RWPE1 (cell line): ENCODE data around the gene MRPS11.
A peak's percentile ranks its signal among the peaks of the same experiment; 100 is the strongest.
"Not testable (repeated sequence)": the region's sequence is repeated elsewhere in the genome, so short reads cannot be mapped to it uniquely, and the experiment has no call there.

Experiments used
- CTCF ChIA-PET: fragments of 350-600 bp; sonication (Branson Sonifier 250); formaldehyde crosslinking; extraction: SDS; loops from one replicate; lab custom pipeline; 2021; lab: Yijun Ruan, JAX
- POLR2A ChIA-PET: fragments of 400-600 bp; formaldehyde crosslinking; extraction: SDS; loops from one replicate; lab custom pipeline; 2020; ENCODE audit warnings: antibody characterized with exemption; ENCODE audit not compliant: low non-redundant PET; lab: Yijun Ruan, JAX
- DNase-seq: peaks from one replicate; pipeline ENCODE4 v3.0.0; 2012; ENCODE audit warnings: low spot score
- H3K27ac ChIP-seq: fragments of 450-650 bp; 2 replicates; pipeline ENCODE4 v1.5.1; 2017
- TF ChIP-seq, protein P1 (sequence below): fragments of 450-650 bp; conservative IDR thresholded peaks from 2 replicates; pipeline ENCODE4 v1.5.1; 2017; ENCODE audit warnings: low read depth, mild to moderate bottlenecking

The MRPS11 gene

DNA sequence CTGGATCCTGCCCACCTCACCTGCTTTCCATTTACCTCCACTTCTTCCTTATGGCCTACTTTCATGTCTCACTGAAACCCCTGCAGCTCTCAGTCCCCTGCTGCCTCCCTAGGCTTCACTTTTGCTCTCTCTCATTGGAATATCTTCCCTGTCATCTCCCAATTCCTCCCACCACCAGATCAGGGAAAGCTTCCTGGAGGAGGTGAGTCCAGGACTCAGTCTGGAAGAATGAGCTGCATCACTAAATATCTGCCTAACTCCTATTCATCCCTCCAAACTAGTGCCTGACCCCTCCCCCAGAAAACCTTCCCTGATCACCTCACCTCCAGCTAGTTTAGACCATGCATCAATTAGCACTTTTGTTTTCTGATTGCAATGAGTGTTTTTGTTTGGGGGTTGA is 37.5 kb upstream of the MRPS11 start:
- no peak for DNase-seq
- H3K27ac ChIP-seq = no peak overlapping the region
- CTCF ChIA-PET = no interaction called here
- POLR2A ChIA-PET = no interaction called here
- TF ChIP-seq, protein P1, sequence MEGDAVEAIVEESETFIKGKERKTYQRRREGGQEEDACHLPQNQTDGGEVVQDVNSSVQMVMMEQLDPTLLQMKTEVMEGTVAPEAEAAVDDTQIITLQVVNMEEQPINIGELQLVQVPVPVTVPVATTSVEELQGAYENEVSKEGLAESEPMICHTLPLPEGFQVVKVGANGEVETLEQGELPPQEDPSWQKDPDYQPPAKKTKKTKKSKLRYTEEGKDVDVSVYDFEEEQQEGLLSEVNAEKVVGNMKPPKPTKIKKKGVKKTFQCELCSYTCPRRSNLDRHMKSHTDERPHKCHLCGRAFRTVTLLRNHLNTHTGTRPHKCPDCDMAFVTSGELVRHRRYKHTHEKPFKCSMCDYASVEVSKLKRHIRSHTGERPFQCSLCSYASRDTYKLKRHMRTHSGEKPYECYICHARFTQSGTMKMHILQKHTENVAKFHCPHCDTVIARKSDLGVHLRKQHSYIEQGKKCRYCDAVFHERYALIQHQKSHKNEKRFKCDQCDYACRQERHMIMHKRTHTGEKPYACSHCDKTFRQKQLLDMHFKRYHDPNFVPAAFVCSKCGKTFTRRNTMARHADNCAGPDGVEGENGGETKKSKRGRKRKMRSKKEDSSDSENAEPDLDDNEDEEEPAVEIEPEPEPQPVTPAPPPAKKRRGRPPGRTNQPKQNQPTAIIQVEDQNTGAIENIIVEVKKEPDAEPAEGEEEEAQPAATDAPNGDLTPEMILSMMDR = no peak

DNA sequence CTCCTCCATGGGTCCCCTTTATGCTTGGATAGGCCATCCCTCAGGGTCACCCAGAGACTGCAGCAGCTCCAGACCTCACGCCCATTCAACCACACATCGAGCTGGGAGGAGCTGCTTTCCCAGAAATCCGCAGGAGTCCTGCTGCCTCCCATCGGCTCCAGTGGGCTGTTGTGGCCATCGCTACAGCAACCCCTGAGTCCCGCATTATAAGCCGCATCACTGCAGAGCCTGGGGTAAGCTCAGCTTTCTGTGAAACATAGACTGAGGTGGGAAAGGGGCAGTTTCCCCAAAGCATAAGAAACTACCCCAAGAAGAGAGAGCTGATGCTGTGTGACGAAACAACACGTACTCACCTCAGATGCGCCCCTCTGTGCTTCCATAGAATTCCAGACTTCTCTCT is 36.1 kb upstream of the MRPS11 start:
- H3K27ac ChIP-seq = no peak overlapping the region
- DNase-seq = no peak
- CTCF ChIA-PET = interaction anchor here (0.6 kb wide), 1 partner anchor 99 kb away, joined by 4 read pairs; no protein-coding TSS in a partner anchor
- POLR2A ChIA-PET = no interaction called here
- TF ChIP-seq, protein P1 = no peak

DNA sequence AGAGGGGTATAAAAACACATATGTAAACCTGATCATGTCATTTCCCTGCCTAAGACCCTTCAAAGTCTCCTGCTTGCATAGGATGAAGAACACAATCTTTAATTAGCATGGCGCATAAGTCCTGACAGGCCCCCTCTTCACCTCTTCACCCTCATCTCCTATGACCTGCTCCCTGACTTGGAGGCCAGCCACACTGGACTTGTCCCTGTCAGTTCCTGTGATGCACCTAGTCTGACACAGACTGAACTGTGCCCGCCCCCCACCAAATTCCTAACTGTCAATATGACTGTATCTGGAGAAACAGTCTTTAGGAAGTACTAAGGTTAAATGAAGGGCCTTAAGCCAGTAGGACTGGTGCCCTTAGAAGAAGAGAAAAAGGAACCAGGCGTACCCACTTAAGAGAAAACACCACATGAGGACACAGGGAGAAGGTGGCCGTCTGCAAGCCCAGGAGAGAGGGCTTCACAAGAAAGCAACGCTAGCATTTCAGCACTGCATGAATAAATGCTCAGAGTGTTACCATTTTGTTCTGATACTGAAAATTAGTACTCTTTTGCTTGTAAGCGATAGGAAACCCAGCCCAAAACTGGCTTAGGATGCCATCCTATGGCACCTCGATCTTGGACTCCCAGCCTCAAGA is 34.3 kb upstream of the MRPS11 start:
- TF ChIP-seq, protein P1 = no peak
- CTCF ChIA-PET = no interaction called here
- POLR2A ChIA-PET = no interaction called here
- DNase-seq = no peak
- no peak overlapping the region for H3K27ac ChIP-seq

DNA sequence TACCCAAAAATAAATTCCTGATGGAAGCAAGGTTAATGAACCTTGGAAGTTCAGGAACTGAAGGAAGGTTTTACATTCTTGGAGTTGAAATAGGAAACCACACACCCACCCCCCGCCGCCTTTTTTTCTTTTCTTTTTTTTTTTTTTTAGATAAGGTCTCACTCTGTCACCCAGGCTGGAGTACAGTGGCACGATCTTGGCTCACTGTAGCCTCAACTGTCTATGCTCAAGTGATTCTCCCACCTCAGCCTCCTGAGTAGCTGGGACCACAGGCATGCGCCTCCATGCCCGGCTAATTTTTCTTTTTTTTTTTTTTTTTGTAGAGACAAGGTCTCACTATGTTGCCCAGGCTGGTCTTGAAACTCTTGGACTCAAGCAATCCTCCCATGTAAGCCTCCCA is 33.4 kb upstream of the MRPS11 start:
- CTCF ChIA-PET, POLR2A ChIA-PET, H3K27ac ChIP-seq, DNase-seq: not testable (repeated sequence)

DNA sequence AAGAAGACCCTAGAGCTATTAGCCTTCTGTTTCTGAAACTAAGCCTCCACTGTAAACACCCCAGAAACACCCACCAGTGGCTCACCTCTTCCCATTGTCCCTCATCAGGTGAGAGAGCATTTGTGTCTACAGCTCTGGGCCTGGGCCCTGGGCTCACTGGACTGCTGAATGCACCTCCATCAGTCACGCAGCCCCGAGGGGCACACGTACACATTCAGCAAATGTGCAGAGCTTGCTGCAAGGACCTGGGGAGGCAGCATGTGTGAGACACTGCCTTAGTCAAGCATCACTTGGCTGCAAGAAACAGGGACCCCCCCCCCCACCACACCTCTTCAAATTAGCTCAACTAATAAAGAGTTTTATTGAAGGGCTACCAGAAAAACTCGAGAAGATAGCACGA is 29.3 kb upstream of the MRPS11 start:
- DNase-seq = no peak
- CTCF ChIA-PET = no interaction called here
- TF ChIP-seq, protein P1 = no peak
- POLR2A ChIA-PET = no interaction called here
- no peak overlapping the region for H3K27ac ChIP-seq

DNA sequence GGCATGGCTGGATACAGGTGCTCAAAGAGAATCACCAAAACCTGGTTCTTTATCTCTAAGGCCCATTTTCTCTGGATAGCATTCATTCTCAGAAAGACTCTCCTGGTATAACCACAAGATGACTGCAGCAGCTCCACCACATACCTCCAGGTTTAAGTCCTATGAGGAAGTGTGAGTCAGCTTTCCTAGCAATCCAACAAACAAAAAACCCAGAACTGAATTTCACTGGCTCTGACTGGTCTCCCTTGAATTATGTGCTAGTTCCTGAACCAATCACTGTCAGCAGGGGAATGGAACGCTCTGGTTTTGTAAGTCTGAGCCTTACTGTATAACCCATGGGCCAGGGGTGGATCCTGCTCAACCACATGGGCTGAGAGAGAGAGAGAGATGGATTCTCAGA is 27.5 kb upstream of the MRPS11 start:
- ChIA-PET CTCF (no interaction called here), POLR2A (no interaction called here)
- DNase-seq = peak; percentile 50
- no peak overlapping the region for H3K27ac ChIP-seq
- TF ChIP-seq, protein P1 = no peak

DNA sequence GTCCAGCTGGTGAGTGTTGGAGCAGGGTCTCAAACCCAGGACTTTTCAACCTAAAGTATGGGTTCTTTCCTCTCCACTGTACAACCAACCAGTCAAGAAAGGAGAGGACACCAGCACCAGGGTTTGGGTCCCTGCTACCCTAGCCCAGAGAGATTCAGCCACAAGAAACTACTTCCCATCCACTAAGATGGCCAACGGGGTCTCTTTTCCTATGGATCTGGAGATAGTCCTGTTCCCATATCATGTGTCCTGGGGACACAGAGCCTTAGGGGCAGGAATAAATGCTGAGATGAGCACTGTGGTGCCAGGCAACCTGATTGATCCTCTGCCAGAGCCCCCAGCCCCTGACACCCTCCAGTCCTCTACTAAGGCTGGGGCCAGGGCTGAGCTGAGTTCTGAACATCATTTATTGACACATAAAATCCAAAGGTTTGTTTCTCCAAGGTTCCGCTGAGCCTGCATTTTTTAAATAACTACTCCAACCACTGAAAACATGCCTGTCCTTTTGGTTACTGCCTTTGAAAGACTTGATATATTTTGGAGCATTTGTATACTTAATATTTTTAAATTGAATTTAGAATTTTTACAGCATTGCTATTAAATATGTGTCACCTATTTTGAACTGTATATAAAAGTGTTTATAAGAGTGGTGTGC is 26.3 kb upstream of the MRPS11 start:
- ChIA-PET CTCF (no interaction called here), POLR2A (no interaction called here)
- DNase-seq = no peak
- H3K27ac ChIP-seq = no peak overlapping the region
- TF ChIP-seq, protein P1 = no peak
